Lower leg skin (tissue), 4 donors: ENCODE results near the gene MGST2. TPM values are rescaled to one million over a fixed set of nuclear protein-coding genes. Genes with fewer than 3 reads are reported as not detected.

Source experiments
- DNase-seq, 2 donors: peaks; one replicate each; pipeline ENCODE4 v3.0.0-alpha.2; 2019; ENCODE audit warnings: low spot score in 2 of 2
- H3K4me3 ChIP-seq: fragments of 200-600 bp; sonication (generic); 2 replicates; pipeline ENCODE4 v1.5.1; 2017; ENCODE audit warnings: mild to moderate bottlenecking, low read depth; ENCODE audit not compliant: poor library complexity, severe bottlenecking
- POLR2A ChIP-seq, 2 donors: fragments of 450-650 bp; IDR thresholded peaks; one replicate each; pipeline ENCODE4 v1.6.1; 2016 to 2017; ENCODE audit warnings: antibody characterized with exemption in 2 of 2, mild to moderate bottlenecking in 1 of 2, moderate library complexity in 1 of 2
- WGBS, 2 donors: methylation state at CpG; one replicate each; pipeline ENCODE4 v1.1.5; 2018; 5-methylcytosine and 5-hydroxymethylcytosine counted together
- intact Hi-C: fragments of 100-400 bp; cut with DNase I; formaldehyde crosslinking; loops from one replicate; pipeline ENCODE4 v1.15.0; 2023; ENCODE audit warnings: low total_unique reads
- total RNA-seq, 4 donors: library from RNA; depleted of rRNA; stranded (reverse); fragments of >200 nt; gene quantifications; one replicate each; pipeline ENCODE4 v1.1.0, GENCODE V29; 2016
- TF ChIP-seq, protein P1 (sequence below), 3 donors: fragments of 450-650 bp; IDR thresholded peaks; one replicate each; pipeline ENCODE4 v1.5.1; 2016; ENCODE audit warnings: antibody characterized with exemption in 3 of 3, mild to moderate bottlenecking in 3 of 3, moderate library complexity in 2 of 3

The MGST2 gene
- total RNA-seq, 4 donors from 2014 or later: 83.1 to 157 (median 112) TPM

DNA sequence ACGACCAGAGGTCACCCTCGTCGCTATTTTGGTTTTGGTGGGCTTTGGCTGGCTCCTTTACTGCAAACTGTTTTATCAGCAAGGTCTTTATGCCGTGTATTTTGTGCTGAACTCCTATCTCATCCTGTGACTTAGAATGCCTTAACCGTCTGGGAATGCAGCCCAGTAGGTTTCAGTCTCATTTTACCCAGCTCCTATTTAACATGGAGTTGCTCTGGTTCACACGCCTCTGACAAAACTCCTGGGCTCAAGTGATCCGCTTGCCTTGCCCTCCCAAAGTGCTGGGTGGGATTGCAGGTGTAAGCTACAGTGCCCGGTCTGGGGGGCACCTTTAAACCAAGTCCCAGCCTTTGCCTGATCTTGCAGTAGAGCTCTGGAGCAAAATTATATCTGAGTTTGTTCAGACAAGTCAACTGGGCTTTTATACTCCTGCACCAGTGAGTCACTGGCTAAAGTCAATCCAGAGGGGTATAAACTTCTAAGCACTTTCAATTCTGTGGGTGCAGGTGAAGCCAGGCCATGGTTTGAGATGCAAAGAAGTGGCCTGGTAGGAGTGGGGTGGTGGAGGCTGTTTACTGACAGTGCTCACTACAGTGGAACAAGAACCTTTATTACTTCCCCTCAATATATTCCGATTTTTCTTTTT is 50.2 kb downstream of the MGST2 start:
- WGBS, 2 donors: 81 to 82% methylated on average over 9 of the region's 9 CpGs
- intact Hi-C loops: no loop called here
- H3K4me3 ChIP-seq: no peak overlapping the region
- DNase-seq: no peak
- TF ChIP-seq, protein P1, sequence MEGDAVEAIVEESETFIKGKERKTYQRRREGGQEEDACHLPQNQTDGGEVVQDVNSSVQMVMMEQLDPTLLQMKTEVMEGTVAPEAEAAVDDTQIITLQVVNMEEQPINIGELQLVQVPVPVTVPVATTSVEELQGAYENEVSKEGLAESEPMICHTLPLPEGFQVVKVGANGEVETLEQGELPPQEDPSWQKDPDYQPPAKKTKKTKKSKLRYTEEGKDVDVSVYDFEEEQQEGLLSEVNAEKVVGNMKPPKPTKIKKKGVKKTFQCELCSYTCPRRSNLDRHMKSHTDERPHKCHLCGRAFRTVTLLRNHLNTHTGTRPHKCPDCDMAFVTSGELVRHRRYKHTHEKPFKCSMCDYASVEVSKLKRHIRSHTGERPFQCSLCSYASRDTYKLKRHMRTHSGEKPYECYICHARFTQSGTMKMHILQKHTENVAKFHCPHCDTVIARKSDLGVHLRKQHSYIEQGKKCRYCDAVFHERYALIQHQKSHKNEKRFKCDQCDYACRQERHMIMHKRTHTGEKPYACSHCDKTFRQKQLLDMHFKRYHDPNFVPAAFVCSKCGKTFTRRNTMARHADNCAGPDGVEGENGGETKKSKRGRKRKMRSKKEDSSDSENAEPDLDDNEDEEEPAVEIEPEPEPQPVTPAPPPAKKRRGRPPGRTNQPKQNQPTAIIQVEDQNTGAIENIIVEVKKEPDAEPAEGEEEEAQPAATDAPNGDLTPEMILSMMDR (IDR thresholded peaks at IDR 0.05): no peak
- TF ChIP-seq POLR2A (IDR thresholded peaks at IDR 0.05): no peak

DNA sequence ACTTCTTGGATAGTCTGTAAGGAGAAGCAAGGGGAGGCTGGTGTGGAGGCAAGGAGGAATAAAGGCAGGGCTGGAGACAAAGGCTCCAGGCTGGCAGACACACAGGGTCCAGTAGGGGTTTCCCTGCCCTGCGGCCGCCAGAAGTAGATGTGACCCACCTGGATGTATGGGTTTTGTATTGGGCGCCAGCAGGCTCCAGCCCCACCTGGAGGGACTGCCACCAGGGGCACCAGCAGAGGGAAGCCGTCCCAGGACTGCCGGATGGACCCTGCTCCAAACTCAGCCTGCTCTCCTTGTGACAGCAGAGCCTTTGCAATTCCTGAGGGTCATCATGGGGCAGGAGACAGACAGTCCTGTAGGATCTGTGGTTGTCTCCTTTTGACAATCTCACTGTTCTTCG is 52.7 kb downstream of the MGST2 start:
- H3K4me3 ChIP-seq: no peak overlapping the region
- no peak for TF ChIP-seq POLR2A (IDR thresholded peaks at IDR 0.05)
- TF ChIP-seq, protein P1 (IDR thresholded peaks at IDR 0.05): no peak
- 90 to 95% methylated on average over 6 of the region's 6 CpGs for WGBS, 2 donors
- intact Hi-C loops: no loop called here
- DNase-seq: no peak

DNA sequence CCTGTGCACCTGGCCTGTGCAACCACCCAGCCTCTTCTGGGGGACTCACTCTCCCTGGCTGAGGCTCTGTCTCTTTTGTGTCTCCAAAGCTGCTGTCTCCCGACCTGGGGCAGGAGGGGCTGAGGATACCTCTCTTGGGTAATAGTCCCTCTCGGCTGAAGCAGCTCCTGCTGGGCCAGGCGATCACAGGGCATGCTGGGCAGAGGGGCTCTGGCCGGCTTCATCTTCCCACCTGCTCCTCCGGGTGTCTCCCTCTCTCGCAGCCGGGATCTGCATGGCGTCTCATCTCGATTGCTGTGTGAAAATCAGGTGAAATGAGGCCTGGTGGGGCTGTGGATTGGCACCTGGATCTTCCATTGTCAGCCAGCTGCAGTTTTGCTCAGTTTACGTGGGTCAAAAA is 53.2 kb downstream of the MGST2 start:
- TF ChIP-seq POLR2A (IDR thresholded peaks at IDR 0.05): no peak
- TF ChIP-seq, protein P1 (IDR thresholded peaks at IDR 0.05): no peak
- intact Hi-C loops: no loop called here
- H3K4me3 ChIP-seq: no peak overlapping the region
- no peak for DNase-seq
- 87 to 88% methylated on average over 10 of the region's 10 CpGs for WGBS, 2 donors

DNA sequence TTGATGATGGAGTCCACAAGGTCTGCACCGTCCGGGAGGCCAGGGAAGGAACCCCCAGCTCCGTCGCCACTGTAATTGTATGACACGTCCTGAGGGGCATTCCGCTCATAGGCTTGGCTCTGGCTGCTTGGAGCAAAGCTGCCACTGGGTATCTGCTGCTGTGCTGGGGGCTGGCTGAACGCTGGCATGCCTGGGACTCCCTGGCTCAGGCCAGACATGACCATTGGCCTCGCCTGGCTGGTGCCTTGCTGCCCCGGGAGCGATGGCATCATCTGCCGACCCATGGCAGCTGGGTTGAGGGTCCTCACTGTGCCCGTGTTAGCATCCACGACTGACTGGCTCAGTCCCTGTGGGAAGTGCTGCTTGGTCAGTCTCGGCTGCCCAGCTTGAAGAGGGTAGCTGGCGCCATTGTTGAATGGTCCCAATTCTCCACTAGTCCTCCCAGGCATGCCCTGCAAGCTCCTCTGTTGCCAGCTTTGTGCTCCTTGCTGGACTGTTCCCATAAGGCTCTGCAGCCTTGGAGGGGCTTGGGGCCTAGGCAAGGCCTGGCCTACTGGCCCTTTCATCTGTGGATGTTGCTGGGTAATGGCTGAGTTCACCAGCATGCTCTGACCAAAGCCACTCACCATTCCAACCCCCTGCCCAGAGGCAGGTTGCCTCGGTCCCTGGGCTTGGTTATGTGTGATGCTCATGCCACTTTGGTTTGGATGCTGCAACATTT is 53.9 kb downstream of the MGST2 start:
- H3K4me3 ChIP-seq: no peak overlapping the region
- intact Hi-C loops: no loop called here
- WGBS, 2 donors: 88 to 97% methylated on average over 7 to 16 of the region's 16 CpGs
- no peak for TF ChIP-seq POLR2A (IDR thresholded peaks at IDR 0.05)
- TF ChIP-seq, protein P1 (IDR thresholded peaks at IDR 0.05): no peak
- DNase-seq: no peak

DNA sequence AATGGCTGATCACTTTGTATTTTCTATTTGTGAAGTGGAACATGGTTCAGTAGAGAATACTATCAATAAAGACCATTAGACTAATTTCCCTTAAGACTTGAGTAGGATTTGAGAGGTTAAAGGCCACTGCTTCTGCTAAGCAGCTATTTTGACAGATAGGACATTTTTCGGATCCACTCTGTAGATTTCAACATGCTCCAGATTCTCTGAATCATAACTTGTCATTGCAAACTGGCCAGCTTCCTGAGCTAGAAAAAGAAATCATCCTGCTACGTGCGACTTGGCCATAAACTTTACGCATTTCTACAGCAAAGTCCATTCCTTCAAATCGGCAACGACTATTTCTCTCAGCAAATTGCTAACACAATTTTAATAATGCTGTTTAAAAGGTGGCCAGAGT is 55.2 kb downstream of the MGST2 start:
- no peak for DNase-seq
- 81 to 87% methylated on average over 6 of the region's 6 CpGs for WGBS, 2 donors
- no peak for TF ChIP-seq POLR2A (IDR thresholded peaks at IDR 0.05)
- TF ChIP-seq, protein P1 (IDR thresholded peaks at IDR 0.05): no peak
- H3K4me3 ChIP-seq: no peak overlapping the region
- intact Hi-C loops: no loop called here
